DND-41 (cell line): Measurements from ENCODE around the gene CCDC3.

Experiments
- ATAC-seq: fragments of 200-7000 bp; cut with Tn5 transposase; 3 replicates; pipeline ENCODE4 v1.9.1; 2021; ENCODE audit warnings: low read depth; ENCODE audit not compliant: insufficient read depth
- DNase-seq: peaks from one replicate; pipeline ENCODE4 v3.0.0-alpha.2; 2020
- H2AFZ ChIP-seq: 2 replicates; pipeline ENCODE4 v1.6.0; 2012; ENCODE audit warnings: low read depth, low read length
- H3K27ac ChIP-seq: 2 replicates; pipeline ENCODE4 v1.5.1; 2012; ENCODE audit warnings: low read length, inconsistent platforms
- H3K27me3 ChIP-seq: fragments of 200-600 bp; sonication (generic); 2 replicates; pipeline ENCODE4 v1.6.0; 2012; ENCODE audit warnings: low read length, mild to moderate bottlenecking, inconsistent platforms; ENCODE audit not compliant: insufficient read depth, poor library complexity
- H3K36me3 ChIP-seq: 2 replicates; pipeline ENCODE4 v1.5.1; 2012; ENCODE audit warnings: low read length, inconsistent platforms; ENCODE audit not compliant: insufficient read depth
- H3K4me1 ChIP-seq: 2 replicates; pipeline ENCODE4 v1.5.1; 2012; ENCODE audit warnings: mild to moderate bottlenecking, low read length; ENCODE audit not compliant: insufficient read depth
- H3K4me2 ChIP-seq: 2 replicates; pipeline ENCODE4 v1.6.0; 2012; ENCODE audit warnings: mild to moderate bottlenecking, moderate library complexity, low read length, inconsistent platforms; ENCODE audit not compliant: insufficient read depth
- H3K4me3 ChIP-seq, 2 experiments: fragments of 200-600 bp in 1 of 2; shearing (Covaris generic) in 1 of 2; 2 replicates each; pipeline ENCODE4 v1.5.1; 2012 to 2016; ENCODE audit warnings: inconsistent platforms in 2 of 2, low read length in 2 of 2, mild to moderate bottlenecking in 2 of 2, low read depth in 1 of 2, moderate library complexity in 1 of 2
- H3K79me2 ChIP-seq: 2 replicates; pipeline ENCODE4 v1.6.0; 2012; ENCODE audit warnings: low read length, inconsistent platforms; ENCODE audit not compliant: insufficient read depth
- H3K9ac ChIP-seq: 2 replicates; pipeline ENCODE4 v1.6.0; 2012; ENCODE audit warnings: low read depth, mild to moderate bottlenecking, inconsistent platforms, low read length, moderate library complexity
- H3K9me3 ChIP-seq: 2 replicates; pipeline ENCODE4 v1.5.1; 2012; ENCODE audit warnings: low read length, moderate library complexity, mild to moderate bottlenecking, inconsistent platforms; ENCODE audit not compliant: insufficient read depth, severe bottlenecking
- H4K20me1 ChIP-seq: 2 replicates; pipeline ENCODE4 v1.6.0; 2012; ENCODE audit warnings: low read length; ENCODE audit not compliant: insufficient read depth
- EZH2 ChIP-seq: IDR thresholded peaks from 3 replicates; pipeline ENCODE4 v1.6.1; 2012; ENCODE audit warnings: borderline replicate concordance, low read depth, mild to moderate bottlenecking, moderate library complexity, low read length, inconsistent platforms; ENCODE audit not compliant: severe bottlenecking
- TF ChIP-seq, protein P1 (sequence below): IDR thresholded peaks from 2 replicates; pipeline ENCODE4 v1.5.1; 2012; ENCODE audit warnings: borderline replicate concordance, low read length, moderate library complexity, mild to moderate bottlenecking; ENCODE audit not compliant: poor library complexity, severe bottlenecking; ENCODE audit errors: extremely low read depth

CCDC3 gene

DNA sequence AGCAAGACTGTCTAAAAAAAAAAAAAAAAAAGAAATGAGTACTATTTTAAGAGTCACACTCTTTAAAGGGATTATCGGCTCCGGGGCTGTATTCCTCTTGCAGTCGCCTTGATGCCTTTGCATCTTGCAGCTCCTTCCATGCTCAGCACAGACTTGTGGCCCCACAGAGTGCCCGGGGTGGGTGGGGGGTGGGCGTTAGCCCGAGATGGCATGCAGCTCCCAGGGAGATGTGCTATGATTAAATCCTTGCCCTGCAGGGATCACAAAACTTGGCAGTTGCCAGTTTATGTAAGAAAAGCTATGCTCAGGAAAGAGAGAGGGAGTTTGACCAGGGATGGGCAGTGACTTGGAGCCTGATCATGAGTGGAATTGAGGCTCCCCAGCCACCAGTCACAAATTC, 81.9 kb downstream of the CCDC3 start:
- Histone ChIP-seq H3K36me3 (no peaks in the 10 kb centered on the region), H2AFZ (no peak overlapping the region), H3K4me1 (no peaks in the 10 kb centered on the region), H3K27me3 (no peaks in the 10 kb centered on the region), H3K4me3 (no peak overlapping the region), H4K20me1 (no peaks in the 10 kb centered on the region), H3K9me3 (no peaks in the 10 kb centered on the region), H3K4me2 (no peak overlapping the region), H3K9ac (no peak overlapping the region), H3K27ac (no peak overlapping the region), H3K79me2 (no peaks in the 10 kb centered on the region)
- TF ChIP-seq EZH2: no peak
- TF ChIP-seq, protein P1, sequence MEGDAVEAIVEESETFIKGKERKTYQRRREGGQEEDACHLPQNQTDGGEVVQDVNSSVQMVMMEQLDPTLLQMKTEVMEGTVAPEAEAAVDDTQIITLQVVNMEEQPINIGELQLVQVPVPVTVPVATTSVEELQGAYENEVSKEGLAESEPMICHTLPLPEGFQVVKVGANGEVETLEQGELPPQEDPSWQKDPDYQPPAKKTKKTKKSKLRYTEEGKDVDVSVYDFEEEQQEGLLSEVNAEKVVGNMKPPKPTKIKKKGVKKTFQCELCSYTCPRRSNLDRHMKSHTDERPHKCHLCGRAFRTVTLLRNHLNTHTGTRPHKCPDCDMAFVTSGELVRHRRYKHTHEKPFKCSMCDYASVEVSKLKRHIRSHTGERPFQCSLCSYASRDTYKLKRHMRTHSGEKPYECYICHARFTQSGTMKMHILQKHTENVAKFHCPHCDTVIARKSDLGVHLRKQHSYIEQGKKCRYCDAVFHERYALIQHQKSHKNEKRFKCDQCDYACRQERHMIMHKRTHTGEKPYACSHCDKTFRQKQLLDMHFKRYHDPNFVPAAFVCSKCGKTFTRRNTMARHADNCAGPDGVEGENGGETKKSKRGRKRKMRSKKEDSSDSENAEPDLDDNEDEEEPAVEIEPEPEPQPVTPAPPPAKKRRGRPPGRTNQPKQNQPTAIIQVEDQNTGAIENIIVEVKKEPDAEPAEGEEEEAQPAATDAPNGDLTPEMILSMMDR: no peak
- ATAC-seq: no peak
- no peak for DNase-seq

DNA sequence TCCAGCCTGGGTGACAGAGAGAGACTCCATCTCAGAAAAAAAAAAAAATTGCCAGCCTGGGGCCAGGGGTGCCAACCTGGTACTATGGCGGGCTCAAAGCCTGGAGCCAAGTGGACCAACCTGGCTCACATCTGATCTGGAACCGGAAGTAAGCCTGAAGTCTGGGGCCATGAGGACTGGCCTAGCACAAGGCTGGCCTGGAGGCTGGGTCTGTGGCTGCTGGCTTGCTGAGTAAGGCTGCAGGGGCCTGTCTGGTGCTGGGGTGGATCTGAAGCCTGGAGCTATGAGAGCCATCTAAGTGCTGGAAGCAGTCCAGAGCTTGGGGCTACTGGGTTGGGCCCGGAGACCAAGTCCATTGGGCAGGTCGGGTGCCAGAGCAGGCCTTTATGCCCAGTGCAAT, 84.9 kb downstream of the CCDC3 start:
- Histone ChIP-seq H3K4me3 (no peak overlapping the region), H3K79me2 (no peaks in the 10 kb centered on the region), H3K9ac (no peak overlapping the region), H3K36me3 (no peaks in the 10 kb centered on the region), H4K20me1 (no peaks in the 10 kb centered on the region), H3K9me3 (no peaks in the 10 kb centered on the region), H3K4me1 (no peaks in the 10 kb centered on the region), H3K27ac (no peak overlapping the region), H3K27me3 (no peaks in the 10 kb centered on the region), H2AFZ (no peak overlapping the region), H3K4me2 (no peak overlapping the region)
- DNase-seq (no peak), ATAC-seq (no peak)
- TF ChIP-seq, protein P1: no peak
- TF ChIP-seq EZH2: no peak

DNA sequence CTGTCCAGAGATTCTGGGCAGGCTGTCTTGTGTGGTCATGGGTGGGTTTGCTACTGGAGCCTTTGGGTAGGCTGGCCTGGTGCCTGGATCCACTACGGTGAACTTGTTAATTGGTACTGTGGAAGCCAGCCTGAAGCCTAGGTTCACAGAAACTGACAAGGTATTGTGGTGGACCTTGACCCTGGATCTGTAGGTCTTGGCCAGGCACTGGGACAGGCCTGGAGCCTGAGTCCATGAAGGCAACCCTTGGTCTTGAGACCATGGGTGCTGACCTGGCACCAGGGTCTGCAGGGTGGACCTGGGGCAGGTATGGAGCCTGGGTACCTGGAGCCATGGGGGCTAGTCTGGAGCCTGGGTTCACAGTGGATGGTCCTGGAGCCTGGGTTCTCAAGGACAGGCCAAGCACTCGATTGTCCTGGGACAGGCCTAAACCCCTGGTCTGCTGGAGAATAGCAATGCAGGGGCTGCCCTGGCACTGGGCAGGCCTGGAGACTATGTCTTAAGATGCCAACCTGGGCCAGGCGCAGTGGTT, 85.8 kb downstream of the CCDC3 start:
- H2AFZ ChIP-seq: no peak overlapping the region
- no peaks in the 10 kb centered on the region for H3K4me1 ChIP-seq
- no peaks in the 10 kb centered on the region for H3K79me2 ChIP-seq
- H3K36me3 ChIP-seq: no peaks in the 10 kb centered on the region
- no peaks in the 10 kb centered on the region for H3K9me3 ChIP-seq
- DNase-seq (no peak), ATAC-seq (no peak)
- no peaks in the 10 kb centered on the region for H4K20me1 ChIP-seq
- H3K4me2 ChIP-seq: no peak overlapping the region
- TF ChIP-seq EZH2: no peak
- TF ChIP-seq, protein P1: no peak
- H3K4me3 ChIP-seq: no peak overlapping the region
- no peaks in the 10 kb centered on the region for H3K27me3 ChIP-seq
- H3K9ac ChIP-seq: no peak overlapping the region
- no peak overlapping the region for H3K27ac ChIP-seq

DNA sequence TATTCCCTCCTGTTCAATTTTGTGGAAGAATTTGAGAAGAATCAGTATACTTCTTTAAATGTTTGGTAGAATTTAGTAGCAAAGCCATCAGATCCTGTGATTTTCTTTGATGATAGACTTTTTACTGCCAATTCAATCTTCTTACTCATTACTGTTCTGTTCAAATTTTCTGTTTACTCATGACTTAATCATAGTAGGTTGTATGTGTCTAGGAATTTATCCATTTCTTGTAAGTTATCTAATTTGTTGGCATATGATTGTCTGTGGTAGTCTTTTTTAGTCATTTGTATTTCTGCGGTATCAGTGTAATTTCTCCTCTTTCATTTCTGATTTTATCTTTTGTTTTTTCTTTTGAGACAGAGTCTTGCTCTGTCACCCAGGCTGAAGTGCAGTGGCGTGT, 87.4 kb downstream of the CCDC3 start:
- Histone ChIP-seq H3K9ac (no peak overlapping the region), H3K4me1 (no peaks in the 10 kb centered on the region), H3K9me3 (no peaks in the 10 kb centered on the region), H4K20me1 (no peaks in the 10 kb centered on the region), H3K27ac (no peak overlapping the region), H2AFZ (no peak overlapping the region), H3K27me3 (no peaks in the 10 kb centered on the region), H3K36me3 (no peaks in the 10 kb centered on the region), H3K79me2 (no peaks in the 10 kb centered on the region), H3K4me3 (no peak overlapping the region), H3K4me2 (no peak overlapping the region)
- no peak for TF ChIP-seq EZH2
- TF ChIP-seq, protein P1: no peak
- DNase-seq (no peak), ATAC-seq (no peak)
